HuH-7.5 (cell line): ENCODE results near the gene SH3PXD2B.
A peak's percentile ranks its signal among the peaks of the same experiment; 100 is the strongest.

Experiments
- DNase-seq: peaks from one replicate; pipeline ENCODE4 v3.0.0; 2011; ENCODE audit warnings: low spot score

Gene SH3PXD2B

GRCh38 chr5:172453206-172453985, 929 bp downstream of the SH3PXD2B start:
- DNase-seq, result peak; percentile 59

GRCh38 chr5:172452398-172453205, 1.7 kb downstream of the SH3PXD2B start:
- no peak for DNase-seq

GRCh38 chr5:172451771-172452197, 2.5 kb downstream of the SH3PXD2B start:
- no peak for DNase-seq

GRCh38 chr5:172450861-172451695, 3.2 kb downstream of the SH3PXD2B start:
- peak; percentile 64 for DNase-seq

- no peak for DNase-seq
These were observed 3.9 kb downstream of the SH3PXD2B start for GRCh38 chr5:172450453-172450852.

GRCh38 chr5:172448999-172449398, 5.3 kb downstream of the SH3PXD2B start:
- DNase-seq, result no peak

GRCh38 chr5:172447646-172448365, 6.5 kb downstream of the SH3PXD2B start:
- no peak for DNase-seq

- DNase-seq, result no peak
These were observed 7.8 kb downstream of the SH3PXD2B start for GRCh38 chr5:172446336-172447051.

GRCh38 chr5:172445866-172446265, 8.5 kb downstream of the SH3PXD2B start:
- no peak for DNase-seq

- no peak for DNase-seq
These were observed 9.5 kb downstream of the SH3PXD2B start for GRCh38 chr5:172444626-172445365.

- DNase-seq, result no peak
These were observed 10.2 kb downstream of the SH3PXD2B start for GRCh38 chr5:172444110-172444510.

- DNase-seq, result no peak
These were observed 10.8 kb downstream of the SH3PXD2B start for GRCh38 chr5:172443441-172444109.

- DNase-seq, result no peak
These were observed 11.7 kb downstream of the SH3PXD2B start for GRCh38 chr5:172442592-172442991.

- no peak for DNase-seq
These were observed 13.0 kb downstream of the SH3PXD2B start for GRCh38 chr5:172441262-172441751.

GRCh38 chr5:172440486-172440885, 13.8 kb downstream of the SH3PXD2B start:
- no peak for DNase-seq

GRCh38 chr5:172439785-172440477, 14.4 kb downstream of the SH3PXD2B start:
- DNase-seq, result no peak

GRCh38 chr5:172438319-172438668, 16.0 kb downstream of the SH3PXD2B start:
- DNase-seq, result no peak

GRCh38 chr5:172437445-172438318, 16.6 kb downstream of the SH3PXD2B start:
- no peak for DNase-seq
